ENCODE data around the gene ROR2. TPM values are rescaled to one million over a fixed set of nuclear protein-coding genes. Genes with fewer than 3 reads are reported as not detected.
A peak's percentile ranks its signal among the peaks of the same experiment; 100 is the strongest.

Gene ROR2
- total and polyA plus RNA-seq, 10 donors = 0.65 to 15.6 (median 6.0) TPM

GRCh38 chr9:91591627-91592026, 358.4 kb downstream of the ROR2 start:
- Histone ChIP-seq H3K4me3 (no peak overlapping the region), H3K27me3 (replicated peaks in 1 of 7) (peaks cover 0 to 5% (median 0%) of the 10 kb centered on the region in 7 donors), H3K4me1 (no peaks in the 10 kb centered on the region), H3K9me3 (no peaks in the 10 kb centered on the region), H3K27ac (no peak overlapping the region), H3K36me3 (no peaks in the 10 kb centered on the region)
- no peak for DNase-seq
- 42 to 59% (median 54%) methylated on average over 3 of the region's 3 CpGs for WGBS, 5 donors
- TF ChIP-seq CTCF (IDR thresholded peaks at IDR 0.05 in 8 of 11, conservative IDR thresholded peaks at IDR 0.05 in 3 of 11) = no peak
- no peak for TF ChIP-seq POLR2AphosphoS5 (IDR thresholded peaks at IDR 0.05)
- no peak for TF ChIP-seq POLR2A (IDR thresholded peaks at IDR 0.05)
- intact Hi-C loops (cut with DNase I; ENCODE audit: low total_unique reads) = no loop called here

GRCh38 chr9:91589101-91589553, 360.9 kb downstream of the ROR2 start:
- no peak overlapping the region for H3K27ac ChIP-seq
- WGBS, 5 donors = 43 to 64% (median 46%) methylated on average over 4 to 7 of the region's 7 CpGs
- intact Hi-C loops (cut with DNase I; ENCODE audit: low total_unique reads) = no loop called here
- no peaks in the 10 kb centered on the region for H3K9me3 ChIP-seq
- no peak for TF ChIP-seq CTCF (IDR thresholded peaks at IDR 0.05 in 8 of 11, conservative IDR thresholded peaks at IDR 0.05 in 3 of 11)
- peak in 1 of 3 donors; percentile 26 for TF ChIP-seq POLR2AphosphoS5 (IDR thresholded peaks at IDR 0.05)
- H3K4me3 ChIP-seq = no peak overlapping the region
- DNase-seq = peak; percentile 48
- no peaks in the 10 kb centered on the region for H3K36me3 ChIP-seq
- peaks cover 0 to 4% (median 0%) of the 10 kb centered on the region in 7 donors for H3K27me3 ChIP-seq (replicated peaks in 1 of 7)
- no peaks in the 10 kb centered on the region for H3K4me1 ChIP-seq

GRCh38 chr9:91586282-91586681, 363.7 kb downstream of the ROR2 start:
- Histone ChIP-seq H3K27me3 (replicated peaks in 1 of 7) (peaks cover 0 to 5% (median 0%) of the 10 kb centered on the region in 7 donors), H3K36me3 (no peaks in the 10 kb centered on the region), H3K4me1 (no peaks in the 10 kb centered on the region), H3K27ac (no peak overlapping the region), H3K9me3 (no peaks in the 10 kb centered on the region), H3K4me3 (no peak overlapping the region)
- TF ChIP-seq CTCF (IDR thresholded peaks at IDR 0.05 in 8 of 11, conservative IDR thresholded peaks at IDR 0.05 in 3 of 11) (no peak), POLR2A (IDR thresholded peaks at IDR 0.05) (no peak)
- DNase-seq = no peak
- intact Hi-C loops (cut with DNase I; ENCODE audit: low total_unique reads) = no loop called here
- WGBS, 5 donors = 74 to 82% (median 75%) methylated on average over 8 of the region's 8 CpGs

GRCh38 chr9:91583966-91584365, 366.1 kb downstream of the ROR2 start:
- intact Hi-C loops (cut with DNase I; ENCODE audit: low total_unique reads) = no loop called here
- DNase-seq = no peak
- TF ChIP-seq POLR2AphosphoS5 (IDR thresholded peaks at IDR 0.05) = no peak
- no peak for TF ChIP-seq CTCF (IDR thresholded peaks at IDR 0.05 in 8 of 11, conservative IDR thresholded peaks at IDR 0.05 in 3 of 11)
- no peak for TF ChIP-seq POLR2A (IDR thresholded peaks at IDR 0.05)
- Histone ChIP-seq H3K4me1 (no peaks in the 10 kb centered on the region), H3K4me3 (no peak overlapping the region), H3K27me3 (replicated peaks in 1 of 7) (peaks cover 0 to 10% (median 0%) of the 10 kb centered on the region in 7 donors), H3K27ac (no peak overlapping the region), H3K9me3 (no peaks in the 10 kb centered on the region), H3K36me3 (no peaks in the 10 kb centered on the region)
- WGBS, 5 donors = 85 to 92% (median 89%) methylated on average over 8 to 9 of the region's 9 CpGs
